ENCODE results near the gene PNCK.

GRCh38 chrX:153631907-153632594 lies 41.6 kb downstream of the PNCK start:
- no peak for TF ChIP-seq POLR2AphosphoS5 (IDR thresholded peaks at IDR 0.05; ENCODE audit: low read depth, low read length)
- TF ChIP-seq SPI1 (IDR thresholded peaks at IDR 0.05; ENCODE audit: low read depth, low read length) = no peak
- TF ChIP-seq TAF1 (IDR thresholded peaks at IDR 0.05; ENCODE audit: low read depth, low read length) = no peak
- TF ChIP-seq POLR2A (IDR thresholded peaks at IDR 0.05; ENCODE audit: low read depth, low read length) = no peak
